DMS79 treated with DMSO at 0.1 percent for 48 hours (cell line): ENCODE measurements around the gene ZNF385B.

ENCODE experiments used
- DNase-seq: peaks from one replicate; lab custom pipeline; 2025; lab: John Stamatoyannopoulos, UW

The ZNF385B gene

GRCh38 chr2:179856205-179856604, 5.2 kb downstream of the ZNF385B start:
- no peak for DNase-seq

GRCh38 chr2:179855673-179856072, 5.7 kb downstream of the ZNF385B start:
- no peak for DNase-seq

- no peak for DNase-seq
Observed at GRCh38 chr2:179854891-179855290, 6.5 kb downstream of the ZNF385B start.

- DNase-seq: no peak
Observed at GRCh38 chr2:179853108-179853507, 8.3 kb downstream of the ZNF385B start.

GRCh38 chr2:179850188-179850587, 11.2 kb downstream of the ZNF385B start:
- no peak for DNase-seq

GRCh38 chr2:179849719-179850118, 11.7 kb downstream of the ZNF385B start:
- no peak for DNase-seq

- DNase-seq: no peak
Observed at GRCh38 chr2:179843541-179843940, 17.9 kb downstream of the ZNF385B start.

- no peak for DNase-seq
Observed at GRCh38 chr2:179842498-179843153, 18.8 kb downstream of the ZNF385B start.

GRCh38 chr2:179840840-179841239, 20.6 kb downstream of the ZNF385B start:
- DNase-seq: no peak

- no peak for DNase-seq
Observed at GRCh38 chr2:179837408-179837807, 24.0 kb downstream of the ZNF385B start.

GRCh38 chr2:179830043-179830787, 31.2 kb downstream of the ZNF385B start:
- no peak for DNase-seq

GRCh38 chr2:179826297-179826696, 35.1 kb downstream of the ZNF385B start:
- no peak for DNase-seq

- no peak for DNase-seq
Observed at GRCh38 chr2:179825494-179825893, 35.9 kb downstream of the ZNF385B start.

- no peak for DNase-seq
Observed at GRCh38 chr2:179824961-179825360, 36.5 kb downstream of the ZNF385B start.

- DNase-seq: no peak
Observed at GRCh38 chr2:179822540-179822939, 38.9 kb downstream of the ZNF385B start.

- no peak for DNase-seq
Observed at GRCh38 chr2:179818546-179818945, 42.9 kb downstream of the ZNF385B start.

- no peak for DNase-seq
Observed at GRCh38 chr2:179817181-179817841, 44.1 kb downstream of the ZNF385B start.

GRCh38 chr2:179814050-179814449, 47.4 kb downstream of the ZNF385B start:
- no peak for DNase-seq

- no peak for DNase-seq
Observed at GRCh38 chr2:179812501-179812900, 48.9 kb downstream of the ZNF385B start.

GRCh38 chr2:179811042-179811441, 50.4 kb downstream of the ZNF385B start:
- no peak for DNase-seq

- no peak for DNase-seq
Observed at GRCh38 chr2:179809606-179810005, 51.8 kb downstream of the ZNF385B start.

- DNase-seq: no peak
Observed at GRCh38 chr2:179805001-179805400, 56.4 kb downstream of the ZNF385B start.

GRCh38 chr2:179804206-179804605, 57.2 kb downstream of the ZNF385B start:
- no peak for DNase-seq
